ENCODE data around the gene HS3ST1. TPM values are rescaled to one million over a fixed set of nuclear protein-coding genes. Genes with fewer than 3 reads are reported as not detected.

The HS3ST1 gene
- total RNA-seq, 1 experiment from 2014 or later, result 4.2 TPM

DNA sequence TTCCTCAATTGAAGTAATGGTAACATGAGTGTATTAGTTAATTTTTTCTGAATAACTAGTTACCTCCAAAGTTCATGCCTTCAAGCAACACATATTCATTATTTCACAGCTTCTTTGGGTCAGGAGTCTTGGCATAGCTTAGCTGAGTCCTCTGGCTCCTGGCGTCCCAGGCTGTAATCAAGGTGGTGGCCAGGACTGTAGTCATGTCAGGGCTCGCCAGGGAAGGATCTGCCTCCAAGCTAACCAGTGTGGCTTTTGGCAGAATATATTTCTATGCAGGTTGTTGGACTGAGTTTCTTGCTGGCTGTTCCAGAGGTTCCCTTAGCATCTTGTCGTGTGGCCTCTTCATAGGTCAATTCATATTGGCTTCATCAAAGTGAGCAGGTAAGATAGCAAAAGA lies 10.0 kb upstream of the HS3ST1 start:
- Histone ChIP-seq H2AFZ (ENCODE audit: low read length) (no peak overlapping the region), H3K27me3 (ENCODE audit: low read length) (no peaks in the 10 kb centered on the region), H3K9ac (ENCODE audit: low read length) (no peak overlapping the region), H3K27ac (ENCODE audit: low read length) (no peak overlapping the region), H3K4me2 (ENCODE audit: low read length) (no peak overlapping the region), H3K4me1 (ENCODE audit: insufficient read depth, low read length) (no peaks in the 10 kb centered on the region), H3F3A (ENCODE audit: low read length, unreplicated experiment) (no peaks in the 10 kb centered on the region), H3K4me3 (ENCODE audit: low read length) (no peak overlapping the region), H3K9me3 (ENCODE audit: low read length) (no peaks in the 10 kb centered on the region), H3K36me3 (ENCODE audit: low read depth, low read length) (no peaks in the 10 kb centered on the region), H3K79me2 (ENCODE audit: low read length) (no peaks in the 10 kb centered on the region), H3K9me2 (replicated peaks; ENCODE audit: low read length) (no peaks in the 10 kb centered on the region), H4K20me1 (ENCODE audit: low read length) (no peaks in the 10 kb centered on the region)
- POLR2A ChIA-PET (ENCODE audit: unreplicated experiment), result no interaction called here
- CTCF ChIA-PET, result no interaction called here
- BruUV-seq (replicated peaks), result no TSS peak
- TF ChIP-seq EZH2phosphoT487 (IDR thresholded peaks at IDR 0.05; ENCODE audit: borderline replicate concordance, low read length) (no peak), EZH2 (IDR thresholded peaks at IDR 0.05; ENCODE audit: low read length, unreplicated experiment) (no peak)
- TF ChIP-seq, protein P1, sequence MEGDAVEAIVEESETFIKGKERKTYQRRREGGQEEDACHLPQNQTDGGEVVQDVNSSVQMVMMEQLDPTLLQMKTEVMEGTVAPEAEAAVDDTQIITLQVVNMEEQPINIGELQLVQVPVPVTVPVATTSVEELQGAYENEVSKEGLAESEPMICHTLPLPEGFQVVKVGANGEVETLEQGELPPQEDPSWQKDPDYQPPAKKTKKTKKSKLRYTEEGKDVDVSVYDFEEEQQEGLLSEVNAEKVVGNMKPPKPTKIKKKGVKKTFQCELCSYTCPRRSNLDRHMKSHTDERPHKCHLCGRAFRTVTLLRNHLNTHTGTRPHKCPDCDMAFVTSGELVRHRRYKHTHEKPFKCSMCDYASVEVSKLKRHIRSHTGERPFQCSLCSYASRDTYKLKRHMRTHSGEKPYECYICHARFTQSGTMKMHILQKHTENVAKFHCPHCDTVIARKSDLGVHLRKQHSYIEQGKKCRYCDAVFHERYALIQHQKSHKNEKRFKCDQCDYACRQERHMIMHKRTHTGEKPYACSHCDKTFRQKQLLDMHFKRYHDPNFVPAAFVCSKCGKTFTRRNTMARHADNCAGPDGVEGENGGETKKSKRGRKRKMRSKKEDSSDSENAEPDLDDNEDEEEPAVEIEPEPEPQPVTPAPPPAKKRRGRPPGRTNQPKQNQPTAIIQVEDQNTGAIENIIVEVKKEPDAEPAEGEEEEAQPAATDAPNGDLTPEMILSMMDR (conservative IDR thresholded peaks at IDR 0.05; ENCODE audit: low read depth, low read length), result no peak
- ATAC-seq (no peak), DNase-seq (no peak)
- intact Hi-C loops (cut with micrococcal nuclease), result no loop called here

DNA sequence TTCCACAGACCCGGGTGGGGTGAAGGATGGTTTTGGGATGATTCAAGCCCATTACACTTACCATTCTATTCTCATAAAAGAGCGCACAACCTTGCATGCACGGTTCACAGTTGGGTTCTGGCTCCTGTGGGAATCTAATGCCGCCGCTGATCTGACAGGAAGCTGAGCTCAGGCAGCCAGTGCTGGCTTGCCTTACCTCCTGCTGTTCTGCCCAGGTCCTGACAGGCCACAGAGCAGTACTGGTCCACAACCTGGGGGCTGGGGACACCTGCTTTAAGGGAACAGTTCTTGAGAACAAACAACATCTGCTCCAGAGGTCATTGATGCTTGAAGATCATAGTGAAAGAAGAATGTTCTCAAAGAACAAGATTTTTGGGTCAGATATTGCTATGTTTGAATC lies 8.0 kb upstream of the HS3ST1 start:
- H4K20me1 ChIP-seq (ENCODE audit: low read length), result no peaks in the 10 kb centered on the region
- no peak overlapping the region for H3K27ac ChIP-seq (ENCODE audit: low read length)
- no peak for TF ChIP-seq EZH2 (IDR thresholded peaks at IDR 0.05; ENCODE audit: low read length, unreplicated experiment)
- TF ChIP-seq, protein P1 (conservative IDR thresholded peaks at IDR 0.05; ENCODE audit: low read depth, low read length), result no peak
- TF ChIP-seq EZH2phosphoT487 (IDR thresholded peaks at IDR 0.05; ENCODE audit: borderline replicate concordance, low read length), result no peak
- no peaks in the 10 kb centered on the region for H3K4me1 ChIP-seq (ENCODE audit: insufficient read depth, low read length)
- H3K27me3 ChIP-seq (ENCODE audit: low read length), result no peaks in the 10 kb centered on the region
- no peak overlapping the region for H2AFZ ChIP-seq (ENCODE audit: low read length)
- ChIA-PET CTCF (no interaction called here), POLR2A (ENCODE audit: unreplicated experiment) (no interaction called here)
- intact Hi-C loops (cut with micrococcal nuclease), result no loop called here
- ATAC-seq (no peak), DNase-seq (no peak)
- H3K4me3 ChIP-seq (ENCODE audit: low read length), result no peak overlapping the region
- no peak overlapping the region for H3K9ac ChIP-seq (ENCODE audit: low read length)
- H3K9me3 ChIP-seq (ENCODE audit: low read length), result no peaks in the 10 kb centered on the region
- no peaks in the 10 kb centered on the region for H3F3A ChIP-seq (ENCODE audit: low read length, unreplicated experiment)
- no TSS peak for BruUV-seq (replicated peaks)
- no peak overlapping the region for H3K4me2 ChIP-seq (ENCODE audit: low read length)
- H3K9me2 ChIP-seq (replicated peaks; ENCODE audit: low read length), result no peaks in the 10 kb centered on the region
- H3K36me3 ChIP-seq (ENCODE audit: low read depth, low read length), result no peaks in the 10 kb centered on the region
- H3K79me2 ChIP-seq (ENCODE audit: low read length), result no peaks in the 10 kb centered on the region

GRCh38 chr4:11436084-11436483 lies 7.4 kb upstream of the HS3ST1 start:
- Histone ChIP-seq H3F3A (ENCODE audit: low read length, unreplicated experiment) (no peaks in the 10 kb centered on the region), H3K27ac (ENCODE audit: low read length) (no peak overlapping the region), H3K4me3 (ENCODE audit: low read length) (no peak overlapping the region), H3K9me2 (replicated peaks; ENCODE audit: low read length) (no peaks in the 10 kb centered on the region), H2AFZ (ENCODE audit: low read length) (no peak overlapping the region), H3K9ac (ENCODE audit: low read length) (no peak overlapping the region), H3K4me2 (ENCODE audit: low read length) (no peak overlapping the region), H4K20me1 (ENCODE audit: low read length) (no peaks in the 10 kb centered on the region), H3K4me1 (ENCODE audit: insufficient read depth, low read length) (no peaks in the 10 kb centered on the region), H3K9me3 (ENCODE audit: low read length) (no peaks in the 10 kb centered on the region), H3K36me3 (ENCODE audit: low read depth, low read length) (no peaks in the 10 kb centered on the region), H3K27me3 (ENCODE audit: low read length) (no peaks in the 10 kb centered on the region), H3K79me2 (ENCODE audit: low read length) (no peaks in the 10 kb centered on the region)
- BruUV-seq (replicated peaks), result no TSS peak
- CTCF ChIA-PET, result no interaction called here
- intact Hi-C loops (cut with micrococcal nuclease), result no loop called here
- ATAC-seq (no peak), DNase-seq (no peak)
- TF ChIP-seq, protein P1 (conservative IDR thresholded peaks at IDR 0.05; ENCODE audit: low read depth, low read length), result no peak
- TF ChIP-seq EZH2 (IDR thresholded peaks at IDR 0.05; ENCODE audit: low read length, unreplicated experiment) (no peak), EZH2phosphoT487 (IDR thresholded peaks at IDR 0.05; ENCODE audit: borderline replicate concordance, low read length) (no peak)
- POLR2A ChIA-PET (ENCODE audit: unreplicated experiment), result no interaction called here

All from PC-3 (cell line).